AG10803 (cell line): ENCODE measurements around the gene SLAMF9.

Experiments
- DNase-seq: peaks from one replicate; pipeline ENCODE4 v3.0.0; 2010; ENCODE audit warnings: low read depth
- H3K4me3 ChIP-seq: 2 replicates; pipeline ENCODE4 v1.5.1; 2011; ENCODE audit warnings: mild to moderate bottlenecking, low read length, control low read depth
- TF ChIP-seq, protein P1 (sequence below): conservative IDR thresholded peaks from 2 replicates; pipeline ENCODE4 v1.5.1; 2011; ENCODE audit warnings: mild to moderate bottlenecking, low read length, control low read depth, inconsistent platforms

Gene SLAMF9

DNA sequence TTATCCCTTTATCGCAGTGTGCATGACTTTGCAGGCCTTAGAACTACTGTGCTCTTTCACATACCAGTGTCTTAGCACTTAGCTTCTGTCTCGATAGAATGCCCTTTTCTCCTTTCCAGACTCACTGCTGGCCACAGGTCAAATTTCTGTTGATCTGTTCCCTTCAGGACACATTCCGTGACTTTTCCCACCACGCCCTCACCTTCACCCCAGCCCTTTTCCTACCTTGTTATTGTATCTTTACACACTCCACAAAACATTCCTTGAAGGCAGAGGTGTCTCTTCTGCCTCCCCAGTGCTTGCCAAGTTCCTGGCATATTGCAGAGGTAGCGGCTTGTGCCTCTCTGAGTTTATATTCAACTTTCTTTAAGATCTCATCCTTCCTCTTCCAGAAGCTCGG is 4.9 kb downstream of the SLAMF9 start:
- no peak for DNase-seq
- TF ChIP-seq, protein P1, sequence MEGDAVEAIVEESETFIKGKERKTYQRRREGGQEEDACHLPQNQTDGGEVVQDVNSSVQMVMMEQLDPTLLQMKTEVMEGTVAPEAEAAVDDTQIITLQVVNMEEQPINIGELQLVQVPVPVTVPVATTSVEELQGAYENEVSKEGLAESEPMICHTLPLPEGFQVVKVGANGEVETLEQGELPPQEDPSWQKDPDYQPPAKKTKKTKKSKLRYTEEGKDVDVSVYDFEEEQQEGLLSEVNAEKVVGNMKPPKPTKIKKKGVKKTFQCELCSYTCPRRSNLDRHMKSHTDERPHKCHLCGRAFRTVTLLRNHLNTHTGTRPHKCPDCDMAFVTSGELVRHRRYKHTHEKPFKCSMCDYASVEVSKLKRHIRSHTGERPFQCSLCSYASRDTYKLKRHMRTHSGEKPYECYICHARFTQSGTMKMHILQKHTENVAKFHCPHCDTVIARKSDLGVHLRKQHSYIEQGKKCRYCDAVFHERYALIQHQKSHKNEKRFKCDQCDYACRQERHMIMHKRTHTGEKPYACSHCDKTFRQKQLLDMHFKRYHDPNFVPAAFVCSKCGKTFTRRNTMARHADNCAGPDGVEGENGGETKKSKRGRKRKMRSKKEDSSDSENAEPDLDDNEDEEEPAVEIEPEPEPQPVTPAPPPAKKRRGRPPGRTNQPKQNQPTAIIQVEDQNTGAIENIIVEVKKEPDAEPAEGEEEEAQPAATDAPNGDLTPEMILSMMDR = no peak
- H3K4me3 ChIP-seq = no peak overlapping the region

DNA sequence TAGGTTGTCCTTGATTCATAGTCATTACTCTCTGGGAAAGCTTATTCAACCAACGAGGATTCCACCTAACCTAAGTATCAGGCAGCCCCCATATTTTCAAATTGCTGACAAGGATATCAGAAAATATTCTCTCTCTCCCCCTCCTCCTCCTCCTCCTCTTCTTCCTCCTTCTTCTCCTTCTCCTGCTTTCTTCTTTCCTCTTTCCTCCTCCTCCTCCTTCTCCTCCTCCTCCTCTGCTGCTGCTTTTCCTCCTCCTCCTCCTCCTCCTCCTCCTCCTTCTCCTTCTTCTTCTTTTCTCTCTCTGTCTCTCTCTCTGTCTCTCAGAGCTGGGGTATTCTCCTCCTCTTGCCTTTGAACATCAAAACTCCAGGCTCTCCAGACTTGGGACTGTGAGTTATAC is 6.1 kb downstream of the SLAMF9 start:
- no peak overlapping the region for H3K4me3 ChIP-seq
- TF ChIP-seq, protein P1 = no peak
- no peak for DNase-seq

DNA sequence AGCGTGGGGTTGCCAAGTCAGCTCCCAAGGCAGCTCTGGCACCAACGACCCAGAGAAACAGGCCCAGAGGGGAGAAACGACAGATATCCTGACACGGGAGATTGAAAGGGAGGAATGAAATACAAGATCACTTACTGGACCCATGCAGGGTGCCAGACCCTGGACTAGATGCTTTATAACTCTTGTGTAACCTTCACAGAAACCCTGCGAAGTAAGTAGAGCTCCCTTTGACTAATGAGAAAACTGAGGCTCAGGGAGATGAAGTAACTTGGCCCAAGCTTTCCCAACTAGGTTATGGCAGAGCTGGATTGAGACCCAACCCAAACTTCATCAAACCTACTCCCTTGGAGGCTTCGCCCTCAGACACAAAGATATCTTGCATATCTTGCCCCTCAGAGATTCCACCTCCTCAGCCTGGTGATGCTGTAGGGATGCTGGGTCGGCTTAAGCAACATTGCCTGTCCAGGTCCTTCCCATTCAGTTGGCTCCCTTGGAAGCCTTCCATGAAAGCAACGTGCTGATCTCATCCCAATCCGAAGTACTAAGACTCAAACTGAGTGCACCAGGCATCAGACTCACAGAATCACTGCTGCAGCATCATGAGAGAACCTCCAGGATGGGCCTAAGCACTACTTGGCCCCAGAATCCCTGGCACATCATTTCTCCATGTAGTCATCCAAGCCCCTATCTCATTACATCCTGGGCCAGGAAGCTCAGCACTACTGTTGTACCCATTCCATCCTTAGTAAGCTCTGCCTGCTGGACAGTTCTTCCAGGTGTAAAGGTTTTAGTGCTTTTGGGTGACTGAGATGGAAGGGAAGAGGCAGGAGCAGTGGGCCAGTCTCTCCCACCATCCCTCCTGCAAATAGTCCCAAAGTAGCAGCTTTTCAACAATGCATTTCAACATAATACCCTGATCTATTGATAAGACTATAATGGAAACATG is 7.5 kb downstream of the SLAMF9 start:
- no peak for DNase-seq
- TF ChIP-seq, protein P1 = no peak
- no peak overlapping the region; the same call in 1 of the 2 replicates for H3K4me3 ChIP-seq

DNA sequence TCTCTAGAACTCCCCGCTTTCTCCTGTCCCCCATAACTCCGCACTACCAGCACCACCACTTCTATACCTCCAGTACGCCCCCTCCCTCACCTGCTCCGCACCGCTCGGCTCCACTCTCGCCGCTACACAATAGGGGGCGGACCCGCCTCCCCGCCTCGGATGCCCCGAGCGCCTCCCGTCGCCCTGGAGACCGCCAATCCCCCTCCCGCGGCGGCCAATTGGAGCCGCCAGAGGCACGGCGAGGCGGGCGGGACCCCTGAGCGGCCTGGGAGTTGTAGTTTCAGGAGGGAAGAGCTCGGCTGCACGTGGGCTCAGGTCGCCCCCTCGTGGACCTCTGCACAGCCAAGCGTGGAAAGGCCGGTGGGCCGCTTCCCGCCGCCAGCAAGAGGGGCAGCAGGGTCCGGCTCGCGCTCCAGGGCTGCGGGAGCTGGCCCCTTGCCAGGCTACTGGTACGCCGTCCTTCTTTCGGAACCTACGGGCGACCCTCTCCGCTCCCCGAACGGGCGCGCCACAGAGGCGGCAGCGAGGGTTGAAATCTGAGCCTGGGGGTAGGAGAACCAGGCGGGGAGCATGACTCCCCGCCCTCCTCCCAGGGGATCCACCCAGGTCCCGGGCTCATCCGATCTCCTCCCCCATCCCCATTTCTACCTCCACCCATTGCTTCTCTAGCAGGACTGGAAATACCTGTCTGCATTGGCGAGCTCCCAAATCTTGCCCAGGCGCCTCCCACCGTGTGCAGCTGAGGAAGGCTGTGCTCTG is 8.4 kb downstream of the SLAMF9 start, which contains the start of gene IGSF9:
Gene IGSF9, minus strand, starts transcription at position 131 of the 759 bp plus-strand sequence. CDS start 2,159 bp downstream, outside the sequence.
- H3K4me3 ChIP-seq = peak within 1 kb of the TSS; percentile 53
- TF ChIP-seq, protein P1 = peak; percentile 47

DNA sequence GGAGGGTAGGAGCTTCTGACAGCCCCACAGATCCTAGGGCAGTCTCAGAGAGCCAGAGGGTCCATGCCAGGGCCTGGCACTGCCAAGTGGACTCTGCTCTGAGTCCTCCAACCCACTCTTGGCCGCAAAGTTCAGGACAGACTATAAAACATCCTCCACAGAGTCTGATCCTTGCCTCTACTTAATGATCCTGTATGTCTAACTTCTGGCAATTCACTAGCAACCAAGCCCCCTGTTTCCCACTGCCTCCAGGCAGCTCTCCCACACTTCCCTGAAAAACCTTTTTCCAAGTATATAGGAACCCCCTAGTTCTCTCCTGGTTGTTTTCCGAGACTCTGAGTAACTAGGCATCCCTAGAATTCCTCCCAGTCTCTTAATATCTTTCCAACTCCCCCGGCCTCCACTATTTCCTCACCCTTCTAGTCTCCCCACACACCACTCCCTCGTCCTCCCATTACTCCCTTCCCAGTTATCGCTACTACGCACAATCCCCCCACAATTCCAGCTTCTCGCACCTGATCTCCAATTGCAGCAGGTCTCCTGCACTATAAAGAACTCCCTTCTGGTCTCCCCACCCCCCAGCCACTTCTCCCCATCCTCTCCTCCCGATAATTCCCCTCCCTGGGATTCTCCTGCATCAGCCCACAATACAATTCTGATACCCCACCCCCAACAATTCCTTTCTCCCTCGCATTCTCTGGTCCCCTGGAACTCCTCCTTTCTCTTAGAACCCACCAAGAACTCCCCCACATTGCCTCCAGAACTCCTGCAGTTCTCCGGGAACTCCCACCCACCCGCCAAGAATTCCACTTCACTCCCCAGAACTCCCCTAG is 9.2 kb downstream of the SLAMF9 start:
- DNase-seq = no peak
- TF ChIP-seq, protein P1 = no peak

More for the DNA sequence above, 8.4 kb downstream of the SLAMF9 start, which contains the start of gene IGSF9:
- DNase-seq = peak; percentile 45

DNA sequence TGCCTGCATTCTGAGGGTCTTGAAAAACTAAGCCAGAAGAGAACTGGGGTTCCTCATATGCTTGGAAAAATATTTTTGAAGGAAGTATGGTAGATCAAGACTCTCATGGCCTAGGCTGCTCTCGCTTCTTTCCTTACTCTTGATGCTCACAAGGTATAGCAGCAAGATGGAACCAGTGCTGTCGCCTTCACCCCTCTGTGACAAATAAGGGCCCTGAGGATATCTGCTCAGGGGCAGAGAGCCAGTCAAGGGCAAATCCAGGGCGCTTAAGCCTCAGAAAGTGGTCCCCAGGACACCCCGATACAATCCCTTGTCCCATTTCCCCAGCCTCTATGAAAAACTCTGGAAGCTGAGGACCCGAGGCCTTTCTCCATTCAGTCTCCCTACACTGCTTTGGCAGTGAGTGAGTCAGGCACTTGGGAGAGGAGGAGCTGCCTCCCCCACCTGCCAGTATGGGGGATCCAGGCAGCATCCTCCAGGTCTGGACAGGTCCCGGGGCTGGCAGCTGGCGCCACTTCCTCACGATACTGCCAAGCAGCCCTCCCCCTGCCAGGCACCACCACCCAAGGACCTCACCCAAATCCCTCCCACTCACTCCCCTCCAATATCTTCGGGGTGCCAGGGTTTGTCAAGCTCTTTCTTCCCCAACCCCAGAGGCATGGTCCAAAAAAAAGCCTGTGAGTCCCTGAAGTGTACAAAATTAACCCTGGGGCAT is 10.0 kb downstream of the SLAMF9 start:
- DNase-seq = no peak
- H3K4me3 ChIP-seq = no peak overlapping the region
- TF ChIP-seq, protein P1 = no peak

More for the DNA sequence above, 9.2 kb downstream of the SLAMF9 start:
- peak overlapping the region; percentile 53 for H3K4me3 ChIP-seq
